Stimulated activated CD8-positive, alpha-beta memory T cell treated with anti-CD3 and anti-CD28 coated beads, Interleukin-12 subunit alpha, Interleukin-12 subunit beta, amount 100 ng/mL, for 24 hours (primary cell): Measurements from ENCODE around the gene ARHGEF6.

Experiments used
- DNase-seq: peaks from one replicate; pipeline ENCODE4 v3.0.0-alpha.2; 2020; ENCODE audit errors: extremely low read depth

Gene ARHGEF6

GRCh38 chrX:136691028-136691809 lies 89.5 kb downstream of the ARHGEF6 start:
- no peak for DNase-seq

GRCh38 chrX:136689436-136689835 lies 91.3 kb downstream of the ARHGEF6 start:
- no peak for DNase-seq

- no peak for DNase-seq
Measured at GRCh38 chrX:136687457-136687856, 93.3 kb downstream of the ARHGEF6 start.

DNA sequence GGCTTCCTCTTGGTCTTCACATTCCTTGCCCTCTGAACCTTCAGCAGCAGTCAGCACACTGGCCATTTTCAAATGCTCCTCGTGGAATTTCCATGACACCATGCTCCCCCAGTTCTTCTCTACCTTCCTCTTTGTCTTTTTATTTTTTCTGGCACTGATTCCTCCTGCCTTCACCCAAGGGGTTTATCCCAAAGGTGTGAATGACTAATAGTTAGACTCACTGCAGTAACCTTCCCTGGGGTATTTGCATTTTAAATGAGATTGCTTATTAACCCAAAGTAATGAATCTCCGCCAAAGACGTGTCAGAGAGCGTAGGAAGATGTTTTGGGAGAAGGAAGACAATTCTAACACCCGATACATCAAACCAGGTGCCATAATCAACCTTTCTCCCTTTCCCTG lies 96.6 kb downstream of the ARHGEF6 start:
- no peak for DNase-seq

DNA sequence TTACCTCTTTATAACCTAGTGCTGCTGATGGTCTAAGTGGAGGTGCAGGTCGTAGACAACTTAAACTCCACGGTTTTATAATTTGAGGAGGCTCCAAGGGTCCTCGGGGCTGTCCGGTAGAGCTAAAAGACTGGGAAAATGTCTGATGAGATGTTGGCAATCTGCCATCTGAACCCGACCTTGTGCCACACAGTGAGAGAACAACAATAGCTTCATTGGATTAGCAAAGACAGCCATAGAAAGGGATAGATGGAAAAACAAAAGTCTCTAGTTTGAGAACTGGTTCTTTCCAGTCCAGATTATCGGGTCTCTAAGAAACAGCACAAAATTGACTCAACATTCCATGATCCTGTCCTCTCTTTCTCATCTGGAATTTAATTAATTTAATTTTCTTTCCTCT lies 101.2 kb downstream of the ARHGEF6 start:
- DNase-seq: no peak

- DNase-seq: no peak
Measured at GRCh38 chrX:136674270-136674985, 106.3 kb downstream of the ARHGEF6 start.

GRCh38 chrX:136671006-136671610 lies 109.6 kb downstream of the ARHGEF6 start:
- DNase-seq: no peak

GRCh38 chrX:136667446-136668168 lies 113.1 kb downstream of the ARHGEF6 start:
- no peak for DNase-seq

DNA sequence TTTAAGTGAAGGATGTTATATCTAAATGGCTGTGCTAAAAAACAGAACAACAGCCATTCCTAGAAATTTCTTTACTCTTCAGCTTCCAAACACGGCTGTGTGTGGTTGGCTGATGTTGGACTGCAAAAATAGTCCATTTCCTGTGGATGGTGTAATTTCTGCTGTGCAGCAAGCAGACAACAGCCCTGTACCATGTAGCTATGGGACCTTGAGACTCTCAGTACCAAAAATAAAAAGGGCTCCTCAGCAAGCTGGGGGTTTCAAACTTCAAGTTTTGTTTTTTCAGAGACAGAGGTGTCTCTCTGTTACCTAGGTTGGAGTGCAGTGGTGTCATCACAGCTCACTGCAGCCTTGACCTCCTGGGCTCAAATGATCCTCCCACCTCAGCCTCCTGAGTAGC lies 114.6 kb downstream of the ARHGEF6 start:
- DNase-seq: no peak

DNA sequence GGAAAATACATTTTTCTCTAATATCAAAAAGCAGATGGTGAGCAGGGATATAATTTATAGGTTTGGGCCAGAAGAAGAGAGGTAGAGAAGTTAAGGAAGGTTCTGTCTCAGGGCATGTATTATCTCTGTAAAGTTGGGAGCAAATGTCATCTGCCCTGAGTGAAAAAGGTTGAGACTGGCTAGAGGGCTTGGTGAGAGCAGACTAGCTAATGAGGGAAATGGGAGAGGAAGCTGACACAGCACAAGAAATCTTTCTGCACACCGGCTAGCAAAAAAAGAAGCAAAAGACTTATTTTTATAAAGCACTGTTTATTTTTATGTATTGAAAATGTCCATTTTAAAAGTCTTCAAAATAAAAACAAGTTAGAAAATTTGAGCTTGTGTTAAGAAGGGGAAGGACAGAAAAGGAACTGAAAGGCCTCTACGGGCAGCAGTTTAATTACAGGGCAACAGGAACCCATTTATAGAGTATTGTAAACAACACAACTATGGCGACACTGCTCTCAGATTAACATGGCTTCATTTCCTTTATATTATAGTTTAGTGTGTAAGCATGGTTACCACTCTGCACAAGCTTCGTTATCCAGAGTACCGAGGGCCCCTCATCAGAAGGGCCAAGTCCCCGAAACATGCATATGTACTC lies 115.4 kb downstream of the ARHGEF6 start:
- DNase-seq: no peak

DNA sequence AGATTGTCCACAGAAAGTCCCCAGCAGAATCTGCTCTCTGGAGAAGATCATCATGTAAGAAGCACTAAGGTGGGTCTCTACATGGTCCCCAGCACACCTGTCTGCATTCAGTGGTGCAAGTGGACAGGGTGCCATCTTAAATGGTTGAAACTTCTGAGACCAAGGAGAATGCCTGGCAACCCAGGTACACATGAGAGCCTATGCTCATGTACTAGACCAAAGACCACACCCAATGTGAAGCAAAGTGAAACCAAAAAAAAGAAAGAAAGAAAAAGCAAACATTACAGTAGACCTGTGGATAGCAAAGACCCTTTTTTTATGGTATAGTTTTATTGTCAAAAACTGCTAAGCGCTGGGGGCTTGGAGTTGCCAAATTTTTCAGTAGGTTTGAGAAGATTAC lies 117.8 kb downstream of the ARHGEF6 start:
- DNase-seq: no peak

DNA sequence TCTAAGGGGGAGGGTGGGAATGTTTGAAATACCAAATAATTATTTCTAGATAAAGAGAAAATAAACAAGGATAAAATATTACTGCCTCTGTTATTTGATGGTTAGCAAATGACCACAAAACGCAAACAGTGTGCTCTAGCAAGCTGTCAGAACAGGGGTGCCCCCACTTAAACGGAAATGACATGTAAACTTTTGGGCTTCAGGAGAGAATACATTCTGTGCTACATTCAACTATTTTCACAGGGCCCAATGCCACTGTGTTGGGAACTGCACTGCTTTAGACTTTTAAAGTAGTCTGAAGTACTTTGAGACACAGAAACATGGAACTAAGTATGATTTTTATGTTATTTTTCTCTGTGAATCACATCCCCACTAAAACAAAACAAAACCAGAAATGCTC lies 118.6 kb downstream of the ARHGEF6 start:
- no peak for DNase-seq

- no peak for DNase-seq
Measured at GRCh38 chrX:136660896-136661295, 119.8 kb downstream of the ARHGEF6 start.

GRCh38 chrX:136659174-136659573 lies 121.6 kb downstream of the ARHGEF6 start:
- DNase-seq: no peak

GRCh38 chrX:136658151-136658550 lies 122.6 kb downstream of the ARHGEF6 start:
- DNase-seq: no peak

DNA sequence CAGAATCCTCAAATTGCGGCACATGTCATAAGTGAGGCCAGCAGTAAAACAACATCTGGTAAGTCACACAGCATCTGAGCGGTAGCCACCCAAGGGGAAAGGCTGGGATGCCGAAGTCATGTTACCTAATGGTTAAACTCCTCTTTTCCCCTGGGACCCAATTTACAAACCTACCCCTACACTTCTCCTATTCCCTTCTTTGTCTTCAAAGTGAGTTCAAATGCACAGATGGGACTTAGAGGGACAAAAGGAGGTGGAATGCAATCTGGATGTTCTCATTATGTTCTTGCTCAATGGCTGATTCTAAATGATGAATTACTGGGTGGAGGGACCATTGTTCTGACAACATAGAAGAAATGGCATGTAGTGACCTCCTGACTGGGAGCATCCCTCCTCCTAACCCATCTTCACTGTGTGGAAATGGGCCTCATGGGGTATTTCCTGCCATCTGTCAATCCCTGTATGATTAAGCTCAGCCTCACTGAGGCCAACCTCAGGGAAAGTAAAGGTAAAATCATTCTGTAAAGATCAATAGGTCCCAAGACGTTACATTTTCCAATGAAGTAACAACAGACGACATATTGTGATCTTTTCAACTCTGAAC lies 124.3 kb downstream of the ARHGEF6 start:
- DNase-seq: no peak

DNA sequence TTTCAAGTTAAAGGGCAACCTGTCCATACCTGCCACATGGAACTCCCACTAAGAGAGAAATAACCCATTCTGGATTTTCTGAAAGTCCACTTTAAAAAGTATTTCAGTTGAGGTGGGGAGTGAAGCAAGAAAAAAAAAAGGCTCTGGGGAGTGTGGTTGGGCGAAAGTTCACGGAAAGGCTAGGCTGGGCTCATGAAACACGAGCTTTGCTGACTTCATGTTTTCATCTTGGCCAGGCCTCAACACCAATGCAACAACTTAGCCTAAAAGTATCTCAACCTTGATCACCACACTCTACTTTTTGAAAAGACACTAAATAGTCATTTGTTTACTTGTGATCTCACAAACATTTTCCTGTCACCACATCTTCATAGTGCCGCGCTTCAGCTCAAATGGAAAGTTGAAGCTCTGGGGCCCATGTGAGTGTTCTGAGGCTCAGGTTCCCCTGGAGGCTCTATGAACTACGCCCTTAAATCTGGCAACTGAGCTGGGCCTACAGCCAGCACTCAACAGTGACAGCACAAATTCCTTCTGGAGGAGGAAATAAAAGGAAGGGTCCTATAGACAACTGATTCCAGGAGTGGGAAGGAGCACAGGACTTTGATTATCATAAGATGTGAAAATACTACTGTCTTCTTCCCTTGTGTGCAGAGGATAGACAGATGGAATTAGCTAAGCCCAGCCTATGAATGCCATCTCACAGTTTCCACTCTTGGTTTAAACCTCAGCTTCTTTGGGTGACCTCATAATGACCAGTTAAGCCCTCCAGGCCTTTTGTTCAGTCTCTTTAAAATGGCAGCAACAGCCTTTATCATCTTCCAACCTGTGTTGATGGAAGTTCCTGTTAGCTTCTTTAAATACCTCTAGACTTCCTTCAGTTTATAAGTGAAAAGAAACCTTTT lies 127.7 kb downstream of the ARHGEF6 start:
- DNase-seq: no peak

DNA sequence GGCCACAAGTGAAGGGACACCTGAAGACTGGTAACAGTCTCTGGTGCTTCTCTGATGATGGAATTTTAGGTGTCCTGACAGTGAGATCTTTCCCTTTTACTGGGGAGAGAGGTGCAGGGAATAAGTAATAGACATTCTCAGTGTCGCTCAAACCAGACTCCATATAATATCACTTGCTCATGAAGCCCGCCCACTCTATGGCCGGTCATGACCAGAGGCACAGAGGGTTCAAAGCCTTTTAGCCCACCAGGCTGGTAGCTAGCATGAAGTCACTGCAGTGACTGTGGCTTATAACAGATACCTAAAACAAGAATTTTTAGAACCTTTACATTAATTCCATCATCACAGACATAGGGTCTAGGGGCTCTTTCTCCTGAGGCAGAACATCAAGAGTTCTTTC lies 129.9 kb downstream of the ARHGEF6 start:
- no peak for DNase-seq

DNA sequence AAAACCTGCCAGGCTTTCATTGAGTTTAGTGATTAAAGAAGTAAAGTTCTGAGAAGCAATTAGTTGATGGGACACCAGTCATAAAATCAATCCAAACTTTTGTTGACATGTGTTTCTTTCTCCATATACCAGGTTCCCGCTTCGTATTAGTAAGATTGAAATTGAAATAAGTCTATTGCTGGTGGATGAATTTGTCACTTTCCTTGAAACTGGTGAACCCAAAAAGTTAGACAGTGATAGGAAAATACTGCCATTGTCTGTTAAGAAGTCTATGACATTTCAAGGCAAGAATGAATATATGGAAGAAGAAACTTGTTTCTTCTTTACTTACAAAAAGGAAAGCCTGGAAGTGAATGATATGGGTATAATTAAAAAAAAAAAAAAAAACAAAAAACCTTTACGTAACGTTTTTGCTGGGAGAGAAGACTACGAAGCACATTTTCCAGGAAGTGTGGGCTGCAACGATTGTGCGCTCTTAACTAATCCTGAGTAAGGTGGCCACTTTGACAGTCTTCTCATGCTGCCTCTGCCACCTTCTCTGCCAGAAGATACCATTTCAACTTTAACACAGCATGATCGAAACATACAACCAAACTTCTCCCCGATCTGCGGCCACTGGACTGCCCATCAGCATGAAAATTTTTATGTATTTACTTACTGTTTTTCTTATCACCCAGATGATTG lies 132.9 kb downstream of the ARHGEF6 start, which contains the start of gene CD40LG:
Gene CD40LG, plus strand, starts transcription at position 482 of the 684 bp plus-strand sequence. Its CDS starts 91 bp downstream, at position 573.
- DNase-seq: no peak
